Pancreas (tissue), 10 donors: ENCODE data around the gene SLC23A3. TPM values are rescaled to one million over a fixed set of nuclear protein-coding genes. Genes with fewer than 3 reads are reported as not detected.

Experiments used
- ATAC-seq, 4 donors: fragments of 200-7000 bp; cut with Tn5 transposase; one replicate each; pipeline versions ENCODE4 v1.8.0 to v1.9.1; 2020; ENCODE audit warnings: mild to moderate bottlenecking in 4 of 4, moderate library complexity in 4 of 4
- DNase-seq, 6 donors: peaks; one replicate each; pipeline ENCODE4 v3.0.0-alpha.2; 2020
- FAIRE-seq: peaks from 2 replicates; lab custom pipeline; 2012; peaks lifted over from hg19 to GRCh38; lab: Jason Lieb, UNC
- H3K27ac ChIP-seq, 4 donors: fragments of 200-600 bp; sonication (generic); 1 replicate in 3 of 4; 2 replicates in 1 of 4; pipeline versions ENCODE4 v1.5.0 to v1.8.0; 2020
- H3K27me3 ChIP-seq, 4 donors: fragments of 200-600 bp; one replicate each; pipeline ENCODE4 v1.8.0; 2021
- H3K36me3 ChIP-seq, 3 donors: fragments of 200-600 bp; sonication (generic) in 1 of 3; one replicate each; pipeline versions ENCODE4 v1.5.0 to v1.8.0; 2020 to 2021
- H3K4me1 ChIP-seq, 3 donors: fragments of 200-600 bp; one replicate each; pipeline ENCODE4 v1.8.0; 2021
- H3K4me3 ChIP-seq, 4 donors: fragments of 200-600 bp; sonication (generic) in 2 of 4; one replicate each; pipeline versions ENCODE4 v1.5.0 to v1.8.0; 2020 to 2021
- H3K9me3 ChIP-seq, 4 donors: fragments of 200-600 bp; one replicate each; pipeline ENCODE4 v1.8.0; 2021
- WGBS, 2 donors: extraction: QIAGEN DNeasy Blood & Tissue Kit; methylation state at CpG; one replicate each; pipeline ENCODE4 v1.1.7; 2013; 5-methylcytosine and 5-hydroxymethylcytosine counted together
- intact Hi-C, 3 donors: fragments of 100-400 bp; cut with DNase I; formaldehyde crosslinking; loops; one replicate each; pipeline versions ENCODE4 v1.11.1 to v1.14.2; 2022
- polyA plus RNA-seq, 2 donors: library from polyadenylated mRNA; stranded (reverse); fragments of 200-250 nt; gene quantifications; one replicate each; pipeline ENCODE4 v1.2.3, GENCODE V29; 2013
- total RNA-seq, 6 donors: library from RNA; stranded (reverse); fragmentation: NEBNext Ultra II Directional in 4 of 6; extraction: Animal tissue kit (Norgen Biotek cat#: 25700) in 4 of 6; gene quantifications; one replicate each; pipeline versions ENCODE4 v1.2.1 to v1.2.4, GENCODE V29; 2021 to 2023
- TF ChIP-seq, protein P1 (sequence below), 4 donors: fragments of 200-600 bp; sonication (generic) in 3 of 4; IDR thresholded peaks; one replicate each; pipeline versions ENCODE4 v1.5.0 to v1.8.0; 2021; ENCODE audit warnings: antibody characterized with exemption in 4 of 4
- donor health status: healthy with polysubstance abuse.
- donor health status: DM: no; HTN: no; CAD: no; lungs with moderate emphysema.
- donor health status: DM: no; HTN: no; CAD: no.
- donor health status: control.
- donor health status: control.
- donor health status: Bipolar disorder and iron deficiency.
- donor health status: DM: yes; HTN: yes; CAD: no.
- donor health status: DM: no; HTN: no; CAD: no.
- donor health status: DM: no; HTN: no; CAD: no.
- donor health status: DM: yes; HTN: yes; CAD: no.

Gene SLC23A3
- total and polyA plus RNA-seq, 8 donors: 0.16 to 3.0 (median 0.92) TPM

DNA sequence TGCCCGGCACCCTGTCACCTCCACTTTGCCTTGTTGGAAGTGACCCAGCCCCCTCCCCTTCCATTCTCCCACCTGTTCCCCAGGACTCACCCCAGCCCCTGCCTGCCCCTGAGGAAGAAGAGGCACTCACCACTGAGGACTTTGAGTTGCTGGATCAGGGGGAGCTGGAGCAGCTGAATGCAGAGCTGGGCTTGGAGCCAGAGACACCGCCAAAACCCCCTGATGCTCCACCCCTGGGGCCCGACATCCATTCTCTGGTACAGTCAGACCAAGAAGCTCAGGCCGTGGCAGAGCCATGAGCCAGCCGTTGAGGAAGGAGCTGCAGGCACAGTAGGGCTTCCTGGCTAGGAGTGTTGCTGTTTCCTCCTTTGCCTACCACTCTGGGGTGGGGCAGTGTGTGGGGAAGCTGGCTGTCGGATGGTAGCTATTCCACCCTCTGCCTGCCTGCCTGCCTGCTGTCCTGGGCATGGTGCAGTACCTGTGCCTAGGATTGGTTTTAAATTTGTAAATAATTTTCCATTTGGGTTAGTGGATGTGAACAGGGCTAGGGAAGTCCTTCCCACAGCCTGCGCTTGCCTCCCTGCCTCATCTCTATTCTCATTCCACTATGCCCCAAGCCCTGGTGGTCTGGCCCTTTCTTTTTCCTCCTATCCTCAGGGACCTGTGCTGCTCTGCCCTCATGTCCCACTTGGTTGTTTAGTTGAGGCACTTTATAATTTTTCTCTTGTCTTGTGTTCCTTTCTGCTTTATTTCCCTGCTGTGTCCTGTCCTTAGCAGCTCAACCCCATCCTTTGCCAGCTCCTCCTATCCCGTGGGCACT is 12.7 kb upstream of the SLC23A3 start:
- Histone ChIP-seq H3K4me3 (no peak overlapping the region), H3K9me3 (no peaks in the 10 kb centered on the region), H3K27me3 (no peaks in the 10 kb centered on the region), H3K27ac (no peak overlapping the region), H3K4me1 (peaks cover 8 to 11% (median 11%) of the 10 kb centered on the region in 3 donors), H3K36me3 (peaks cover 0 to 36% (median 15%) of the 10 kb centered on the region in 3 donors)
- ATAC-seq: no peak
- WGBS, 2 donors: 84 to 86% methylated on average over 8 of the region's 8 CpGs
- TF ChIP-seq, protein P1, sequence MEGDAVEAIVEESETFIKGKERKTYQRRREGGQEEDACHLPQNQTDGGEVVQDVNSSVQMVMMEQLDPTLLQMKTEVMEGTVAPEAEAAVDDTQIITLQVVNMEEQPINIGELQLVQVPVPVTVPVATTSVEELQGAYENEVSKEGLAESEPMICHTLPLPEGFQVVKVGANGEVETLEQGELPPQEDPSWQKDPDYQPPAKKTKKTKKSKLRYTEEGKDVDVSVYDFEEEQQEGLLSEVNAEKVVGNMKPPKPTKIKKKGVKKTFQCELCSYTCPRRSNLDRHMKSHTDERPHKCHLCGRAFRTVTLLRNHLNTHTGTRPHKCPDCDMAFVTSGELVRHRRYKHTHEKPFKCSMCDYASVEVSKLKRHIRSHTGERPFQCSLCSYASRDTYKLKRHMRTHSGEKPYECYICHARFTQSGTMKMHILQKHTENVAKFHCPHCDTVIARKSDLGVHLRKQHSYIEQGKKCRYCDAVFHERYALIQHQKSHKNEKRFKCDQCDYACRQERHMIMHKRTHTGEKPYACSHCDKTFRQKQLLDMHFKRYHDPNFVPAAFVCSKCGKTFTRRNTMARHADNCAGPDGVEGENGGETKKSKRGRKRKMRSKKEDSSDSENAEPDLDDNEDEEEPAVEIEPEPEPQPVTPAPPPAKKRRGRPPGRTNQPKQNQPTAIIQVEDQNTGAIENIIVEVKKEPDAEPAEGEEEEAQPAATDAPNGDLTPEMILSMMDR (IDR thresholded peaks at IDR 0.05): no peak
- no peak for FAIRE-seq
- peak in 2 of 6 donors; percentile 14 to 64 for DNase-seq
- intact Hi-C loops: no loop called here

DNA sequence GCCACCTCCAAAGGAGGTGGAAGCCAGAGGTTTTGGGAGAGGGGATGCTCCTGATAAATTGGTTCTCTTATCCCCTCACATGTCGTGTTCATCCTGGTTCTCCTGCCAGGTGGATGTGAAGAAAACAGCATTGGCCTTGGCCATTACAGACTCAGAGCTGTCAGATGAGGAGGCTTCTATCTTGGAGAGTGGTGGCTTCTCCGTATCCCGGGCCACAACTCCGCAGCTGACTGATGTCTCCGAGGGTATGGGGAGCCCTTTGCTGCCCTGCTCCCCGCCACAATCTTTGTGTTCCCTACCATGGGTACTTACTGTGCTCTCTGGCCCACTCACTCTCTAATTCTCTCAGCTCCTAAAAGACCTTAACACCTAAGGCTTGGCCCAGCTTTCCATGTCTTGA is 11.7 kb upstream of the SLC23A3 start:
- no peaks in the 10 kb centered on the region for H3K9me3 ChIP-seq
- no peaks in the 10 kb centered on the region for H3K27me3 ChIP-seq
- H3K4me1 ChIP-seq: peaks cover 8 to 11% (median 11%) of the 10 kb centered on the region in 3 donors
- 90 to 98% methylated on average over 6 of the region's 6 CpGs for WGBS, 2 donors
- intact Hi-C loops: no loop called here
- ATAC-seq (no peak), FAIRE-seq (no peak), DNase-seq (peak in 1 of 6 donors; percentile 5)
- TF ChIP-seq, protein P1 (IDR thresholded peaks at IDR 0.05): no peak
- no peak overlapping the region for H3K27ac ChIP-seq
- H3K36me3 ChIP-seq: peaks cover 0 to 36% (median 15%) of the 10 kb centered on the region in 3 donors
- H3K4me3 ChIP-seq: no peak overlapping the region

DNA sequence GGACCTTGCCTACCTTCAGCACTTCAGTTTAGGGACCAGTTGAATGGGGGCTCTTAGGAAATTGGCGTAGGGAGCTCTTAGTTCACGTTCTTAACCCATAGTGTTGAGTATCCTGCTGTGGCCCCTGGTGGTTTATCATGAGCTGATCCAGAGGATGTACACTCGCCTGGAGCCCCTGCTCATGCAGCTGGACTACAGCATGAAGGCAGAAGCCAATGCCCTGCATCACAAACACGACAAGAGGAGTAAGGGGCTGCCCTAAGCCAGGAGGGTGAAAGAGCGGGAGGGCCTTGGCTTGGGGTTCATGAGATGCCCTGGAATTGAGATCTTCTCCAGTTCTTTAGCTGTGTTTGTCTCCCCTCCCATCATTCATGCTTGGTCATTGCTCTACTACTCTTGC is 11.1 kb upstream of the SLC23A3 start:
- DNase-seq (no peak), FAIRE-seq (no peak), ATAC-seq (no peak)
- Histone ChIP-seq H3K27me3 (no peaks in the 10 kb centered on the region), H3K4me3 (no peak overlapping the region), H3K9me3 (no peaks in the 10 kb centered on the region), H3K4me1 (peaks cover 9 to 11% (median 11%) of the 10 kb centered on the region in 3 donors), H3K36me3 (peaks cover 0 to 36% (median 15%) of the 10 kb centered on the region in 3 donors), H3K27ac (no peak overlapping the region)
- TF ChIP-seq, protein P1 (IDR thresholded peaks at IDR 0.05): no peak
- intact Hi-C loops: no loop called here
- WGBS, 2 donors: 87 to 94% methylated on average over 5 of the region's 5 CpGs

DNA sequence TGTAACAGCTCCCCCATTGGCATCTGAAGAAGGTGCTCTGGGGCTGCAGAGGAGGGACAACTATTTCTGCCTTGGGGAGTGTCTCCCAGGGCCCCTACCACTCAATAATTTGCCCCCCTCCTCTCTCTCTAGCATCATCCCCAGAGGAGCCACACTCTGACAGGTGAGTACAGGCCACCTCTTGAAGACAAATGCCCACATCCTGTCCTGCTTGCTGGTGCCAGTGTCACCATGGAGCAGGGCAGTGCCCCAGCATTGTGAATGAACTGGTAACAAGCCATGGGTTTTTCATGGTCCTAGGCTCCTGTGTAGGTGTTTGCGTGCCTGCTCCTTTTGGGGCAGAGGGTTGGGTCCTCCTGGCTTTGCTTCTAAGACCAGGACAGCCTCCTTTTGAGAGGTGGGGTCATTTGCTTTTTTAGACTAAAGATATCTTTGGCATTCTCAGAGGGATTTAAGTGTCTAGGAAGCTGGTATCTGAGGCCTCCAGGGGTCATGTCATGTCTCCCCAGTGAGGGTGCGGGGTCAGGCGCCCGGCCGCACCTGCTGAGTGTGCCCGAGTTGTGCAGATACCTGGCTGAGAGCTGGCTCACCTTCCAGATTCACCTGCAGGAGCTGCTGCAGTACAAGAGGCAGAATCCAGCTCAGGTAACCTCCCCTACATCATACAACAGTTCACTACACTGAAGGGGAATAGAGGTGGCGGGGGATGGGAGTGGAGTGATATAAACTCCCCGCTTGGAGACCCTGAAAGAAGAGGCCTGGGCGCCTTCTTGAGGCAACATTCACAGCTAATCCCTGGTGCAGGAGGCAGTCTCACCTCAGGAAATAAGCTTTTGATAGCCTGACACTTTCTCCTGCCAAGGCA is 10.0 kb upstream of the SLC23A3 start:
- intact Hi-C loops: no loop called here
- TF ChIP-seq, protein P1 (IDR thresholded peaks at IDR 0.05): no peak
- Histone ChIP-seq H3K27ac (no peak overlapping the region), H3K36me3 (peaks cover 0 to 38% (median 15%) of the 10 kb centered on the region in 3 donors), H3K4me1 (peaks cover 15 to 17% (median 17%) of the 10 kb centered on the region in 3 donors), H3K4me3 (no peak overlapping the region), H3K27me3 (no peaks in the 10 kb centered on the region), H3K9me3 (no peaks in the 10 kb centered on the region)
- no peak for ATAC-seq
- no peak for DNase-seq
- no peak for FAIRE-seq
- WGBS, 2 donors: 95 to 96% methylated on average over 9 of the region's 9 CpGs
